ENCODE data around the gene PCDH7.

DNA sequence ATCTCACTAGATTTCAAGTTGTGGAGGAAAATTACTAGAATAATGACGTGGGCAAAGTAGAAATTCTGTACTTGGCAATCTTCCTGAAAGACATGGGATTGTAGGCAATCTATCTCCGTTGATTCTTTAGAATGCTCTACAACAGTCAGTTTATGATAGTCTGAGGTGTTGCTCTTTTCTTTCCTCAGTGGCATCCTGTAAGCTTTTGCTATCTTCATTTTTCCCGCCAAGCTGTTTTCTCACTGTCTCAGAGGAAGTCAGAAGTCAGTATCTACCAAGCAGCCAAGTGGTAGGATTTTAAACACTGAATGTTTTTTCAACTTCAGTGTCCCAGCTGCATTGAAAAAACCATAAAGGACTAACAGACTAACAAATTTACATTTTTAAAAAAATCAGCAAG, 23.7 kb downstream of the PCDH7 start:
- TF ChIP-seq, protein P1, sequence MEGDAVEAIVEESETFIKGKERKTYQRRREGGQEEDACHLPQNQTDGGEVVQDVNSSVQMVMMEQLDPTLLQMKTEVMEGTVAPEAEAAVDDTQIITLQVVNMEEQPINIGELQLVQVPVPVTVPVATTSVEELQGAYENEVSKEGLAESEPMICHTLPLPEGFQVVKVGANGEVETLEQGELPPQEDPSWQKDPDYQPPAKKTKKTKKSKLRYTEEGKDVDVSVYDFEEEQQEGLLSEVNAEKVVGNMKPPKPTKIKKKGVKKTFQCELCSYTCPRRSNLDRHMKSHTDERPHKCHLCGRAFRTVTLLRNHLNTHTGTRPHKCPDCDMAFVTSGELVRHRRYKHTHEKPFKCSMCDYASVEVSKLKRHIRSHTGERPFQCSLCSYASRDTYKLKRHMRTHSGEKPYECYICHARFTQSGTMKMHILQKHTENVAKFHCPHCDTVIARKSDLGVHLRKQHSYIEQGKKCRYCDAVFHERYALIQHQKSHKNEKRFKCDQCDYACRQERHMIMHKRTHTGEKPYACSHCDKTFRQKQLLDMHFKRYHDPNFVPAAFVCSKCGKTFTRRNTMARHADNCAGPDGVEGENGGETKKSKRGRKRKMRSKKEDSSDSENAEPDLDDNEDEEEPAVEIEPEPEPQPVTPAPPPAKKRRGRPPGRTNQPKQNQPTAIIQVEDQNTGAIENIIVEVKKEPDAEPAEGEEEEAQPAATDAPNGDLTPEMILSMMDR (tag by site-specific recombination; IDR thresholded peaks at IDR 0.05), result no peak
- TF ChIP-seq, protein P2, sequence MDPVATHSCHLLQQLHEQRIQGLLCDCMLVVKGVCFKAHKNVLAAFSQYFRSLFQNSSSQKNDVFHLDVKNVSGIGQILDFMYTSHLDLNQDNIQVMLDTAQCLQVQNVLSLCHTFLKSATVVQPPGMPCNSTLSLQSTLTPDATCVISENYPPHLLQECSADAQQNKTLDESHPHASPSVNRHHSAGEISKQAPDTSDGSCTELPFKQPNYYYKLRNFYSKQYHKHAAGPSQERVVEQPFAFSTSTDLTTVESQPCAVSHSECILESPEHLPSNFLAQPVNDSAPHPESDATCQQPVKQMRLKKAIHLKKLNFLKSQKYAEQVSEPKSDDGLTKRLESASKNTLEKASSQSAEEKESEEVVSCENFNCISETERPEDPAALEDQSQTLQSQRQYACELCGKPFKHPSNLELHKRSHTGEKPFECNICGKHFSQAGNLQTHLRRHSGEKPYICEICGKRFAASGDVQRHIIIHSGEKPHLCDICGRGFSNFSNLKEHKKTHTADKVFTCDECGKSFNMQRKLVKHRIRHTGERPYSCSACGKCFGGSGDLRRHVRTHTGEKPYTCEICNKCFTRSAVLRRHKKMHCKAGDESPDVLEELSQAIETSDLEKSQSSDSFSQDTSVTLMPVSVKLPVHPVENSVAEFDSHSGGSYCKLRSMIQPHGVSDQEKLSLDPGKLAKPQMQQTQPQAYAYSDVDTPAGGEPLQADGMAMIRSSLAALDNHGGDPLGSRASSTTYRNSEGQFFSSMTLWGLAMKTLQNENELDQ (tag by site-specific recombination; IDR thresholded peaks at IDR 0.05; ENCODE audit: low read depth), result no peak
- no peak for TF ChIP-seq TCF7L2 (IDR thresholded peaks at IDR 0.05; ENCODE audit: borderline replicate concordance, low read depth, low read length)
- TF ChIP-seq, protein P3, sequence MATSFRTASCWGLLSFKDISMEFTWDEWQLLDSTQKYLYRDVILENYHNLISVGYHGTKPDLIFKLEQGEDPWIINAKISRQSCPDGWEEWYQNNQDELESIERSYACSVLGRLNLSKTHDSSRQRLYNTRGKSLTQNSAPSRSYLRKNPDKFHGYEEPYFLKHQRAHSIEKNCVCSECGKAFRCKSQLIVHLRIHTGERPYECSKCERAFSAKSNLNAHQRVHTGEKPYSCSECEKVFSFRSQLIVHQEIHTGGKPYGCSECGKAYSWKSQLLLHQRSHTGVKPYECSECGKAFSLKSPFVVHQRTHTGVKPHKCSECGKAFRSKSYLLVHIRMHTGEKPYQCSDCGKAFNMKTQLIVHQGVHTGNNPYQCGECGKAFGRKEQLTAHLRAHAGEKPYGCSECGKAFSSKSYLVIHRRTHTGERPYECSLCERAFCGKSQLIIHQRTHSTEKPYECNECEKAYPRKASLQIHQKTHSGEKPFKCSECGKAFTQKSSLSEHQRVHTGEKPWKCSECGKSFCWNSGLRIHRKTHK (tag by site-specific recombination; IDR thresholded peaks at IDR 0.05), result no peak
- TF ChIP-seq, protein P4, sequence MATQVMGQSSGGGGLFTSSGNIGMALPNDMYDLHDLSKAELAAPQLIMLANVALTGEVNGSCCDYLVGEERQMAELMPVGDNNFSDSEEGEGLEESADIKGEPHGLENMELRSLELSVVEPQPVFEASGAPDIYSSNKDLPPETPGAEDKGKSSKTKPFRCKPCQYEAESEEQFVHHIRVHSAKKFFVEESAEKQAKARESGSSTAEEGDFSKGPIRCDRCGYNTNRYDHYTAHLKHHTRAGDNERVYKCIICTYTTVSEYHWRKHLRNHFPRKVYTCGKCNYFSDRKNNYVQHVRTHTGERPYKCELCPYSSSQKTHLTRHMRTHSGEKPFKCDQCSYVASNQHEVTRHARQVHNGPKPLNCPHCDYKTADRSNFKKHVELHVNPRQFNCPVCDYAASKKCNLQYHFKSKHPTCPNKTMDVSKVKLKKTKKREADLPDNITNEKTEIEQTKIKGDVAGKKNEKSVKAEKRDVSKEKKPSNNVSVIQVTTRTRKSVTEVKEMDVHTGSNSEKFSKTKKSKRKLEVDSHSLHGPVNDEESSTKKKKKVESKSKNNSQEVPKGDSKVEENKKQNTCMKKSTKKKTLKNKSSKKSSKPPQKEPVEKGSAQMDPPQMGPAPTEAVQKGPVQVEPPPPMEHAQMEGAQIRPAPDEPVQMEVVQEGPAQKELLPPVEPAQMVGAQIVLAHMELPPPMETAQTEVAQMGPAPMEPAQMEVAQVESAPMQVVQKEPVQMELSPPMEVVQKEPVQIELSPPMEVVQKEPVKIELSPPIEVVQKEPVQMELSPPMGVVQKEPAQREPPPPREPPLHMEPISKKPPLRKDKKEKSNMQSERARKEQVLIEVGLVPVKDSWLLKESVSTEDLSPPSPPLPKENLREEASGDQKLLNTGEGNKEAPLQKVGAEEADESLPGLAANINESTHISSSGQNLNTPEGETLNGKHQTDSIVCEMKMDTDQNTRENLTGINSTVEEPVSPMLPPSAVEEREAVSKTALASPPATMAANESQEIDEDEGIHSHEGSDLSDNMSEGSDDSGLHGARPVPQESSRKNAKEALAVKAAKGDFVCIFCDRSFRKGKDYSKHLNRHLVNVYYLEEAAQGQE (tag by site-specific recombination; IDR thresholded peaks at IDR 0.05), result no peak
- TF ChIP-seq ZNF76 (tag by site-specific recombination; IDR thresholded peaks at IDR 0.05; ENCODE audit: borderline replicate concordance, low read depth), result no peak
- TF ChIP-seq ZBTB7A (tag by site-specific recombination; IDR thresholded peaks at IDR 0.05; ENCODE audit: low read depth), result no peak

Data from HEK293 (cell line).